Measurements from ENCODE around the gene GASK1B. TPM values are rescaled to one million over a fixed set of nuclear protein-coding genes. Genes with fewer than 3 reads are reported as not detected.

GASK1B gene
- total and polyA plus RNA-seq, 2 of the 13 experiments (the other 11 are each of a cell fraction or from before 2014, with no cell fraction given): 29.1 to 40.4 TPM

DNA sequence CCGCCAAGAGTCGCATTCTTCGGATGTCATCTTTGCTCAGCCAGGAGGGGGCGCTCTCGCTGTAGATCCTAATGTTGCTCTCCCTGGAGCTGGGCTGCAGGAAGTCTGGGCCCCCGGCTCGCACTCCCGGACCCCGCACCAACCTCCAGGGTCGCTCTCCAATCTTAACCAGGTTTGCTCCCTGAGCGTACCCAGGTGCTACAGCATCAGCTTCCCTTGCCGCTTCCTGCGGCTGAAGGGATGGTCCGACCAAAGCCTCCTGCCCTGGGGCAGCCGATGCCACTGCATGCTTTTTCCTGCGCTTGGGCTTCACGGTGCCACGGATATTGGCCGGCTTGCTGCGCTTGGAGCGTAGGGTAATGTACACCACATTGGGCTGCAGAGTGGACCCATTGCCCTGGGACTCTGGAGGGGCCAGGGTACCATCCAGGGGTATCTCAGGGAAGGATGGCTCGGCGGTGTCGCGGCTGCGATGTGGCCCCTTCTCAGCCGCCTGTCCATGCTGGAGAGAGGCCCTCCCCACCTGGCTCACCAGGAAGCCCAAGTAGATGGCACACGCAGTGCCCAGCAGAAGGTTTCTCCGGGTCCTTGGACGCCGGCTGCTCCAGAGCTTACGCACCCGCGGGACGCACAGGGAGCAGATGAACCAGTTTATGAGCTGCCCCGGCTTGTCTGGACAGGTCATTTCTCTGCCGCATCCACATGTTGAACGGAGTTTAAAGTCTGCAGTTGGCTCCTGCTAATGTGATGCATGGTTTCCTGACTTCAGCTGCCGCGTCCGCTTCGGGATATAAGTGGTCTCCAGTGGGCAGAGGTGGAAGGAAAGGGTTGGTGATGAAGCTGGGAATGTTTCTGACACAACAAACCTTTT is 1.9 kb downstream of the GASK1B start (continued):
- TF ChIP-seq, protein P1, sequence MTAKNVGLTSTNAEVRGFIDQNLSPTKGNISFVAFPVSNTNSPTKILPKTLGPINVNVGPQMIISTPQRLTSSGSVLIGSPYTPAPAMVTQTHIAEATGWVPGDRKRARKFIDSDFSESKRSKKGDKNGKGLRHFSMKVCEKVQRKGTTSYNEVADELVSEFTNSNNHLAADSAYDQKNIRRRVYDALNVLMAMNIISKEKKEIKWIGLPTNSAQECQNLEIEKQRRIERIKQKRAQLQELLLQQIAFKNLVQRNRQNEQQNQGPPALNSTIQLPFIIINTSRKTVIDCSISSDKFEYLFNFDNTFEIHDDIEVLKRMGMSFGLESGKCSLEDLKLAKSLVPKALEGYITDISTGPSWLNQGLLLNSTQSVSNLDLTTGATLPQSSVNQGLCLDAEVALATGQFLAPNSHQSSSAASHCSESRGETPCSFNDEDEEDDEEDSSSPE (CRISPR knock-in tag; IDR thresholded peaks at IDR 0.05): no peak
- TF ChIP-seq FOXC1 (CRISPR knock-in tag; IDR thresholded peaks at IDR 0.05; ENCODE audit: borderline replicate concordance): no peak
- TF ChIP-seq FLYWCH1 (CRISPR knock-in tag; IDR thresholded peaks at IDR 0.05): no peak
- TF ChIP-seq, protein P2, sequence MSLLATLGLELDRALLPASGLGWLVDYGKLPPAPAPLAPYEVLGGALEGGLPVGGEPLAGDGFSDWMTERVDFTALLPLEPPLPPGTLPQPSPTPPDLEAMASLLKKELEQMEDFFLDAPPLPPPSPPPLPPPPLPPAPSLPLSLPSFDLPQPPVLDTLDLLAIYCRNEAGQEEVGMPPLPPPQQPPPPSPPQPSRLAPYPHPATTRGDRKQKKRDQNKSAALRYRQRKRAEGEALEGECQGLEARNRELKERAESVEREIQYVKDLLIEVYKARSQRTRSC (CRISPR knock-in tag; IDR thresholded peaks at IDR 0.05; ENCODE audit: low read depth): 0 out of 2 replicates have a peak, but pooled peaks have one; percentile 40
- TF ChIP-seq ZNF577 (CRISPR knock-in tag; IDR thresholded peaks at IDR 0.05; ENCODE audit: borderline replicate concordance, low read depth): no peak
- no peak for TF ChIP-seq POLR2AphosphoS5 (IDR thresholded peaks at IDR 0.05; ENCODE audit: low read depth, low read length)
- TF ChIP-seq CCAR2 (optimal IDR thresholded peaks at IDR 0.05; ENCODE audit: low read depth, low read length): no peak
- TF ChIP-seq, protein P3, sequence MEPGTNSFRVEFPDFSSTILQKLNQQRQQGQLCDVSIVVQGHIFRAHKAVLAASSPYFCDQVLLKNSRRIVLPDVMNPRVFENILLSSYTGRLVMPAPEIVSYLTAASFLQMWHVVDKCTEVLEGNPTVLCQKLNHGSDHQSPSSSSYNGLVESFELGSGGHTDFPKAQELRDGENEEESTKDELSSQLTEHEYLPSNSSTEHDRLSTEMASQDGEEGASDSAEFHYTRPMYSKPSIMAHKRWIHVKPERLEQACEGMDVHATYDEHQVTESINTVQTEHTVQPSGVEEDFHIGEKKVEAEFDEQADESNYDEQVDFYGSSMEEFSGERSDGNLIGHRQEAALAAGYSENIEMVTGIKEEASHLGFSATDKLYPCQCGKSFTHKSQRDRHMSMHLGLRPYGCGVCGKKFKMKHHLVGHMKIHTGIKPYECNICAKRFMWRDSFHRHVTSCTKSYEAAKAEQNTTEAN (CRISPR knock-in tag; conservative IDR thresholded peaks at IDR 0.05): no peak
- TF ChIP-seq, protein P4, sequence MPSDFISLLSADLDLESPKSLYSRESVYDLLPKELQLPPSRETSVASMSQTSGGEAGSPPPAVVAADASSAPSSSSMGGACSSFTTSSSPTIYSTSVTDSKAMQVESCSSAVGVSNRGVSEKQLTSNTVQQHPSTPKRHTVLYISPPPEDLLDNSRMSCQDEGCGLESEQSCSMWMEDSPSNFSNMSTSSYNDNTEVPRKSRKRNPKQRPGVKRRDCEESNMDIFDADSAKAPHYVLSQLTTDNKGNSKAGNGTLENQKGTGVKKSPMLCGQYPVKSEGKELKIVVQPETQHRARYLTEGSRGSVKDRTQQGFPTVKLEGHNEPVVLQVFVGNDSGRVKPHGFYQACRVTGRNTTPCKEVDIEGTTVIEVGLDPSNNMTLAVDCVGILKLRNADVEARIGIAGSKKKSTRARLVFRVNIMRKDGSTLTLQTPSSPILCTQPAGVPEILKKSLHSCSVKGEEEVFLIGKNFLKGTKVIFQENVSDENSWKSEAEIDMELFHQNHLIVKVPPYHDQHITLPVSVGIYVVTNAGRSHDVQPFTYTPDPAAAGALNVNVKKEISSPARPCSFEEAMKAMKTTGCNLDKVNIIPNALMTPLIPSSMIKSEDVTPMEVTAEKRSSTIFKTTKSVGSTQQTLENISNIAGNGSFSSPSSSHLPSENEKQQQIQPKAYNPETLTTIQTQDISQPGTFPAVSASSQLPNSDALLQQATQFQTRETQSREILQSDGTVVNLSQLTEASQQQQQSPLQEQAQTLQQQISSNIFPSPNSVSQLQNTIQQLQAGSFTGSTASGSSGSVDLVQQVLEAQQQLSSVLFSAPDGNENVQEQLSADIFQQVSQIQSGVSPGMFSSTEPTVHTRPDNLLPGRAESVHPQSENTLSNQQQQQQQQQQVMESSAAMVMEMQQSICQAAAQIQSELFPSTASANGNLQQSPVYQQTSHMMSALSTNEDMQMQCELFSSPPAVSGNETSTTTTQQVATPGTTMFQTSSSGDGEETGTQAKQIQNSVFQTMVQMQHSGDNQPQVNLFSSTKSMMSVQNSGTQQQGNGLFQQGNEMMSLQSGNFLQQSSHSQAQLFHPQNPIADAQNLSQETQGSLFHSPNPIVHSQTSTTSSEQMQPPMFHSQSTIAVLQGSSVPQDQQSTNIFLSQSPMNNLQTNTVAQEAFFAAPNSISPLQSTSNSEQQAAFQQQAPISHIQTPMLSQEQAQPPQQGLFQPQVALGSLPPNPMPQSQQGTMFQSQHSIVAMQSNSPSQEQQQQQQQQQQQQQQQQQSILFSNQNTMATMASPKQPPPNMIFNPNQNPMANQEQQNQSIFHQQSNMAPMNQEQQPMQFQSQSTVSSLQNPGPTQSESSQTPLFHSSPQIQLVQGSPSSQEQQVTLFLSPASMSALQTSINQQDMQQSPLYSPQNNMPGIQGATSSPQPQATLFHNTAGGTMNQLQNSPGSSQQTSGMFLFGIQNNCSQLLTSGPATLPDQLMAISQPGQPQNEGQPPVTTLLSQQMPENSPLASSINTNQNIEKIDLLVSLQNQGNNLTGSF (CRISPR knock-in tag; IDR thresholded peaks at IDR 0.05): no peak
- peak; percentile 42; the same call in 1 of the 2 replicates for TF ChIP-seq ZNF331 (CRISPR knock-in tag; IDR thresholded peaks at IDR 0.05)
- TF ChIP-seq CBX2 (IDR thresholded peaks at IDR 0.05; ENCODE audit: low read depth, low read length): no peak
- TF ChIP-seq CBX2 (CRISPR knock-in tag; IDR thresholded peaks at IDR 0.05; ENCODE audit: low read depth): no peak
- peak; percentile 40; the same call in 1 of the 2 replicates for TF ChIP-seq FOXO1 (CRISPR knock-in tag; IDR thresholded peaks at IDR 0.05)
- no peak for TF ChIP-seq ZNF564 (CRISPR knock-in tag; IDR thresholded peaks at IDR 0.05)
- no peak for TF ChIP-seq ZNF549 (CRISPR knock-in tag; IDR thresholded peaks at IDR 0.05)
- TF ChIP-seq, protein P5, sequence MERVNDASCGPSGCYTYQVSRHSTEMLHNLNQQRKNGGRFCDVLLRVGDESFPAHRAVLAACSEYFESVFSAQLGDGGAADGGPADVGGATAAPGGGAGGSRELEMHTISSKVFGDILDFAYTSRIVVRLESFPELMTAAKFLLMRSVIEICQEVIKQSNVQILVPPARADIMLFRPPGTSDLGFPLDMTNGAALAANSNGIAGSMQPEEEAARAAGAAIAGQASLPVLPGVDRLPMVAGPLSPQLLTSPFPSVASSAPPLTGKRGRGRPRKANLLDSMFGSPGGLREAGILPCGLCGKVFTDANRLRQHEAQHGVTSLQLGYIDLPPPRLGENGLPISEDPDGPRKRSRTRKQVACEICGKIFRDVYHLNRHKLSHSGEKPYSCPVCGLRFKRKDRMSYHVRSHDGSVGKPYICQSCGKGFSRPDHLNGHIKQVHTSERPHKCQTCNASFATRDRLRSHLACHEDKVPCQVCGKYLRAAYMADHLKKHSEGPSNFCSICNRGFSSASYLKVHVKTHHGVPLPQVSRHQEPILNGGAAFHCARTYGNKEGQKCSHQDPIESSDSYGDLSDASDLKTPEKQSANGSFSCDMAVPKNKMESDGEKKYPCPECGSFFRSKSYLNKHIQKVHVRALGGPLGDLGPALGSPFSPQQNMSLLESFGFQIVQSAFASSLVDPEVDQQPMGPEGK (CRISPR knock-in tag; IDR thresholded peaks at IDR 0.05): peak; percentile 49
- TF ChIP-seq NFYB (CRISPR knock-in tag; IDR thresholded peaks at IDR 0.05): no peak
- TF ChIP-seq ZNF749 (CRISPR knock-in tag; IDR thresholded peaks at IDR 0.05; ENCODE audit: borderline replicate concordance): 0 out of 2 replicates have a peak, but pooled peaks have one; percentile 45
